A673 (cell line): Measurements from ENCODE around the gene NAT8L. TPM values are rescaled to one million over a fixed set of nuclear protein-coding genes. Genes with fewer than 3 reads are reported as not detected.

Source experiments
- BruUV-seq: library from RNA; stranded (reverse); fragments of 400-500 nt; replicated peaks from 2 replicates; lab custom pipeline; 2021; lab: Mats Ljungman, UMichigan
- CTCF ChIA-PET: fragments of 300-600 bp; sonication (Branson Sonifier 250); formaldehyde crosslinking; loops from one replicate; lab custom pipeline; 2022; ENCODE audit warnings: antibody characterized with exemption; lab: Charles Lee
- POLR2A ChIA-PET: fragments of 300-600 bp; sonication (Branson Sonifier 250); formaldehyde crosslinking; loops from one replicate; lab custom pipeline; 2022; ENCODE audit warnings: antibody characterized with exemption; ENCODE audit not compliant: low non-redundant PET; lab: Charles Lee
- DNase-seq: peaks from one replicate; pipeline ENCODE4 v3.0.0-alpha.2; 2015; ENCODE audit warnings: low spot score
- H3K27ac ChIP-seq: fragments of 200-600 bp; sonication (generic); 2 replicates; pipeline ENCODE4 v1.5.1; 2016; ENCODE audit warnings: mixed run types, low read depth, mild to moderate bottlenecking, mixed read lengths, antibody characterized with exemption, low read length; ENCODE audit not compliant: poor library complexity, severe bottlenecking
- H3K27me3 ChIP-seq: fragments of 200-600 bp; sonication (generic); replicated peaks from 2 replicates; pipeline ENCODE4 v1.6.1; 2017; ENCODE audit warnings: mixed run types, low read depth, mild to moderate bottlenecking, mixed read lengths, antibody characterized with exemption, low read length; ENCODE audit not compliant: insufficient read depth, poor library complexity
- H3K36me3 ChIP-seq: fragments of 200-600 bp; sonication (generic); 2 replicates; pipeline ENCODE4 v1.6.1; 2016; ENCODE audit warnings: mixed run types, mild to moderate bottlenecking, mixed read lengths, antibody characterized with exemption, low read length; ENCODE audit not compliant: insufficient read depth, poor library complexity, severe bottlenecking
- H3K4me1 ChIP-seq: fragments of 200-600 bp; sonication (generic); 2 replicates; pipeline ENCODE4 v1.6.1; 2017; ENCODE audit warnings: mixed run types, mild to moderate bottlenecking, mixed read lengths, antibody characterized with exemption, low read length; ENCODE audit not compliant: insufficient read depth, poor library complexity, severe bottlenecking
- H3K4me3 ChIP-seq: fragments of 200-600 bp; sonication (generic); 2 replicates; pipeline ENCODE4 v1.5.1; 2016; ENCODE audit warnings: low read depth, mixed run types, mild to moderate bottlenecking, mixed read lengths, low read length; ENCODE audit not compliant: poor library complexity, severe bottlenecking
- H3K9me3 ChIP-seq: fragments of 200-600 bp; sonication (generic); 2 replicates; pipeline ENCODE4 v1.6.1; 2016; ENCODE audit warnings: mixed run types, low read depth, mild to moderate bottlenecking, mixed read lengths, antibody characterized with exemption, low read length; ENCODE audit not compliant: poor library complexity, severe bottlenecking
- EZH2 ChIP-seq: fragments of 200-600 bp; sonication (generic); IDR thresholded peaks from 2 replicates; pipeline ENCODE4 v1.6.1; 2017; ENCODE audit warnings: borderline replicate concordance, low read depth, mild to moderate bottlenecking, mixed read lengths, antibody characterized with exemption, low read length; ENCODE audit not compliant: poor library complexity, severe bottlenecking
- intact Hi-C: fragments of 100-400 bp; cut with micrococcal nuclease; formaldehyde crosslinking; loops from one replicate; pipeline ENCODE4 v1.10.0; 2022; ENCODE audit not compliant: unreplicated experiment
- total RNA-seq: library from RNA; stranded (reverse); gene quantifications from 2 replicates; pipeline ENCODE4 v1.2.3, GENCODE V29; 2021
- TF ChIP-seq, protein P1 (sequence below): fragments of 300-800, 200-600 bp; sonication (generic); conservative IDR thresholded peaks from 2 replicates; pipeline ENCODE4 v1.5.1; 2017; ENCODE audit warnings: low read depth, mild to moderate bottlenecking, antibody characterized with exemption, low read length, moderate library complexity, mixed read lengths

Gene NAT8L
- total RNA-seq, 1 experiment from 2014 or later, result 2.5 TPM

DNA sequence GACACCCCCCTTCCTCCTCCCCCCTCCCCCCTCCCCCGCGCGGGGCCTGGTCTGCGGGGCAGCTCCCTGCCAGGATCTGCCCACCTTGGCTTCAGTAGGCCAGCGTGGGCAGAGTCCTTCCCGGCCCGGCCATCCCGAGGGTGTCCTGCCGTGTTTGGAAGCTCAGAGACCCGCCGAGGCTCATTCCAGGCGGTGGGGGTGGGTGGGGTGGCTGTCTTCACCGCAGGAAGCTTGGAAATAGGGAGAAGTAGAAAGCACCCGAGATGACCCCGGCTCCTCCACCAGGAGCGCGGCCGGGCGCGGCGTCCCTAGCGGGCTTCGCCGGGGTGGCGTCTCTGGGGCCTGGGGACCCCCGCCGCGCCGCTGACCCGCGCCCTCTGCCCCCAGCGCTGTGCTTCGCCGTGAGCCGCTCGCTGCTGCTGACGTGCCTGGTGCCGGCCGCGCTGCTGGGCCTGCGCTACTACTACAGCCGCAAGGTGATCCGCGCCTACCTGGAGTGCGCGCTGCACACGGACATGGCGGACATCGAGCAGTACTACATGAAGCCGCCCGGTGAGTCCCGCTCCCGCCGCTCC lies 1.6 kb downstream of the NAT8L start:
- Histone ChIP-seq H3K27ac (no peak overlapping the region), H3K4me3 (no peak overlapping the region), H3K27me3 (peaks cover 11% of the 10 kb centered on the region), H3K36me3 (no peaks in the 10 kb centered on the region), H3K4me1 (no peaks in the 10 kb centered on the region), H3K9me3 (no peaks in the 10 kb centered on the region)
- DNase-seq, result no peak
- POLR2A ChIA-PET, result no interaction called here
- CTCF ChIA-PET, result no interaction called here
- intact Hi-C loops, result no loop called here
- no TSS peak for BruUV-seq
- no peak for TF ChIP-seq EZH2
- TF ChIP-seq, protein P1, sequence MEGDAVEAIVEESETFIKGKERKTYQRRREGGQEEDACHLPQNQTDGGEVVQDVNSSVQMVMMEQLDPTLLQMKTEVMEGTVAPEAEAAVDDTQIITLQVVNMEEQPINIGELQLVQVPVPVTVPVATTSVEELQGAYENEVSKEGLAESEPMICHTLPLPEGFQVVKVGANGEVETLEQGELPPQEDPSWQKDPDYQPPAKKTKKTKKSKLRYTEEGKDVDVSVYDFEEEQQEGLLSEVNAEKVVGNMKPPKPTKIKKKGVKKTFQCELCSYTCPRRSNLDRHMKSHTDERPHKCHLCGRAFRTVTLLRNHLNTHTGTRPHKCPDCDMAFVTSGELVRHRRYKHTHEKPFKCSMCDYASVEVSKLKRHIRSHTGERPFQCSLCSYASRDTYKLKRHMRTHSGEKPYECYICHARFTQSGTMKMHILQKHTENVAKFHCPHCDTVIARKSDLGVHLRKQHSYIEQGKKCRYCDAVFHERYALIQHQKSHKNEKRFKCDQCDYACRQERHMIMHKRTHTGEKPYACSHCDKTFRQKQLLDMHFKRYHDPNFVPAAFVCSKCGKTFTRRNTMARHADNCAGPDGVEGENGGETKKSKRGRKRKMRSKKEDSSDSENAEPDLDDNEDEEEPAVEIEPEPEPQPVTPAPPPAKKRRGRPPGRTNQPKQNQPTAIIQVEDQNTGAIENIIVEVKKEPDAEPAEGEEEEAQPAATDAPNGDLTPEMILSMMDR, result no peak

DNA sequence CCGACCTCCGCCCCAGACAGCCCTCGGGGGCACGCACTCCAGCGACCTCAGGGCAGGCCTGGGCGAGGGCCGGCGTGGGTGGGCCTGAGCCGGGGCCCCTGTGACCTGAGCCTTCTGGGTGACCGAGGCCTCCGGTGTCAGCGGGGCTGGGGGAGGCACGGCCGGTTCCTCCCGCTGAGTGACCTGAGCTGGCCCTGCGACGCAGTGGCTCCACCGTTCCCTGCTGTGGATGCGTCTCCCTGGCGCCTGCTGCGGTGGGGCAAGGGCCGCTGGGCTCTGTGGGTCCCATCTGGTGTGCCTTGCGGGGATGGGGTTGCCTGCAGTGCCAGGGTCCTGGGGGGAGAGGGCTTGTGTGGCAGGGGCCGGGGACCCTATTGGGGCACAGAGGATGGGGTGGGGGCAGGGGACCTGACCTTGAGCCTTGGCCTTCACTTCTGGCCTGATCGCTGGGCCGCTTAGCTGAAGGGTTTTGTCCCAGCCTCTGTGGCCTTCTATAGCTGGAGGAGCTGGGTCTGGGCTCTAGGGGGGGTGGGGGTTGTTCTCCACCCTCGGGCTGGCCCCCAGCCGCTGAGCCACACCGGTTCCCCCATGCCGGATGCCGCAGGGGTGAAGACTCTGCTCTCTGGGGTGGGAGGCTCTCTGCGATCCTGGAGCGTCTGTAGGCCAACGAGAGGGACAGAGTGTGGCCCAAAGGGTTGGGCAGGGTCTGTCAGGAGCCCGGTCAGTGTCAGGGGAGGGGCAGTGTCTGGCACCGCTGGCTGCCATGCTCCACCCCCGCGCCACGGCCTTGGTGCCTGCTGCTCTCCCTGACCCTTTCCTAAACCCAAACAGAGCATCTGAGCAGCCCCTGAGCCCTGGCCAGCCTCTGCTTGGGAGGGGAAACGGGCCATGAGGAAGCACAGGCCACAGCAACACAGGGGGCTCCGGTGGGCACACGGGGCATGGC lies 2.3 kb downstream of the NAT8L start:
- H3K4me3 ChIP-seq, result no peak overlapping the region
- BruUV-seq, result no TSS peak
- intact Hi-C loops, result no loop called here
- CTCF ChIA-PET, result no interaction called here
- no peaks in the 10 kb centered on the region for H3K9me3 ChIP-seq
- no peak for DNase-seq
- peaks cover 11% of the 10 kb centered on the region for H3K27me3 ChIP-seq
- H3K36me3 ChIP-seq, result no peaks in the 10 kb centered on the region
- TF ChIP-seq EZH2, result no peak
- TF ChIP-seq, protein P1, result no peak
- POLR2A ChIA-PET, result no interaction called here
- no peak overlapping the region for H3K27ac ChIP-seq
- H3K4me1 ChIP-seq, result no peaks in the 10 kb centered on the region

DNA sequence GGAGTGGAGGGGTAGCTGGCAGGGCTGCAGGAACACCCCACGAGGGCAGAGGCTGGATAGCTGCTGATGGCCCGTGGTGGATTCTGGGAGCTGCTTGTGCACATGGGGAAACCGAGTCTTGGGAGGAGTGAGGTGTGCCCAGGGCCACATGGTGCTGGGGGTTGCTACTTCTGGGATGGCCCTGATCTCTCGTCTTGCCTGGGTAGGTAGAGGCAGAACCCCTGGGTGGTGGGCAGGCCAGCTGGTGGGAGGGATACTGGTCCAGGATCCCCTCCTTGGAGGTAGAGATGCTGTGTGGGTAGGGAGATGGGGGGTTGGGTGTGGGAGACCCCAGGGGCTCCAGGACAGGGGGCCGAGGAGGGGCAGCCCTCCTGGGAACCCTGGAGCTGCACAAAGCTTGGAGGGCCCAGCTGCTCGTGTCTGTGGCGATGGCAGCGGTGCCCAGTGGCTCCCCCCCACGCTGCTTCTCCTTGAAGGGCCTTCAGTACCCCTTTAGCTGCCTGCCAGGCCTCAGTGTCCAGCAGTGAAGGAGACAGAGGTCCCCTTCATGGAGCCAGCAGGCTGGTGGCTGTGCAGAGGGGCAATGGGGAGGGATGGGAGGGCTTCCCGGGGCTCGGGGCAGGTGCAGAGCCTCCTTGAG lies 3.2 kb downstream of the NAT8L start:
- Histone ChIP-seq H3K4me1 (no peaks in the 10 kb centered on the region), H3K27me3 (peaks cover 10% of the 10 kb centered on the region), H3K27ac (no peak overlapping the region), H3K4me3 (no peak overlapping the region), H3K36me3 (no peaks in the 10 kb centered on the region), H3K9me3 (no peaks in the 10 kb centered on the region)
- TF ChIP-seq, protein P1, result no peak
- TF ChIP-seq EZH2, result no peak
- ChIA-PET POLR2A (no interaction called here), CTCF (no interaction called here)
- no TSS peak for BruUV-seq
- intact Hi-C loops, result no loop called here
- DNase-seq, result no peak
